Caco-2 (cell line): ENCODE measurements around the gene HTR1D. TPM values are rescaled to one million over a fixed set of nuclear protein-coding genes. Genes with fewer than 3 reads are reported as not detected.

Experiments used
- BruUV-seq: library from RNA; stranded (reverse); fragments of 400-500 nt; replicated peaks from 2 replicates; lab custom pipeline; 2021; lab: Mats Ljungman, UMichigan
- CTCF ChIA-PET: fragments of 300-600 bp; sonication (Branson Sonifier 250); formaldehyde crosslinking; loops from one replicate; lab custom pipeline; 2022; ENCODE audit warnings: antibody characterized with exemption; lab: Charles Lee
- POLR2A ChIA-PET: fragments of 300-600 bp; sonication (Branson Sonifier 250); formaldehyde crosslinking; loops from one replicate; lab custom pipeline; 2022; ENCODE audit warnings: antibody characterized with exemption; lab: Charles Lee
- DNase-seq, 2 experiments: peaks; one replicate each; pipeline versions ENCODE4 v3.0.0 to v3.0.0-alpha.2; 2020 to 2022
- H3K27me3 ChIP-seq: replicated peaks from 2 replicates; pipeline ENCODE4 v1.6.0; 2011; ENCODE audit warnings: low read length; ENCODE audit not compliant: control insufficient read depth, insufficient read depth
- H3K36me3 ChIP-seq: 2 replicates; pipeline ENCODE4 v1.5.1; 2011; ENCODE audit warnings: low read length; ENCODE audit not compliant: control insufficient read depth, insufficient read depth
- H3K4me1 ChIP-seq: fragments of 250-450 bp; sonication (Bioruptor Pico); 2 replicates; pipeline ENCODE4 v1.5.1; 2020; ENCODE audit warnings: mild to moderate bottlenecking
- H3K4me3 ChIP-seq: 2 replicates; pipeline ENCODE4 v1.5.1; 2011; ENCODE audit warnings: low read depth, mild to moderate bottlenecking, control low read depth, low read length
- H3K9me3 ChIP-seq: fragments of 250-450 bp; sonication (Bioruptor Pico); 2 replicates; pipeline ENCODE4 v1.5.1; 2020; ENCODE audit warnings: mild to moderate bottlenecking, moderate library complexity
- H3K27ac Mint-ChIP-seq: one replicate; pipeline ENCODE4 v1.8.0; 2022; ENCODE audit warnings: mixed read lengths; ENCODE audit not compliant: unreplicated experiment
- H3K27me3 Mint-ChIP-seq: one replicate; pipeline ENCODE4 v1.8.0; 2022; ENCODE audit warnings: mixed read lengths; ENCODE audit not compliant: insufficient read depth, unreplicated experiment
- H3K36me3 Mint-ChIP-seq: one replicate; pipeline ENCODE4 v1.8.0; 2022; ENCODE audit warnings: mild to moderate bottlenecking, mixed read lengths; ENCODE audit not compliant: insufficient read depth, unreplicated experiment
- H3K4me1 Mint-ChIP-seq: one replicate; pipeline ENCODE4 v1.8.0; 2022; ENCODE audit warnings: low read depth, mixed read lengths; ENCODE audit not compliant: unreplicated experiment
- H3K4me3 Mint-ChIP-seq: one replicate; pipeline ENCODE4 v1.8.0; 2022; ENCODE audit warnings: mild to moderate bottlenecking, moderate library complexity, mixed read lengths; ENCODE audit not compliant: unreplicated experiment
- H3K9me3 Mint-ChIP-seq: one replicate; pipeline ENCODE4 v1.8.0; 2022; ENCODE audit warnings: mixed read lengths; ENCODE audit not compliant: unreplicated experiment
- intact Hi-C: fragments of 100-400 bp; cut with micrococcal nuclease; formaldehyde crosslinking; loops from one replicate; pipeline ENCODE4 v1.10.0; 2022; ENCODE audit not compliant: unreplicated experiment
- total RNA-seq: library from RNA; stranded (reverse); gene quantifications from 2 replicates; pipeline ENCODE4 v1.2.3, GENCODE V29; 2022
- TF ChIP-seq, protein P1 (sequence below), 2 experiments: fragments of 200-600 bp in 1 of 2; IDR thresholded peaks; 1 replicate in 1 of 2; 2 replicates in 1 of 2; pipeline versions ENCODE4 v1.5.1 to v1.8.0; 2011 to 2022; ENCODE audit warnings: antibody characterized with exemption in 1 of 2, control low read depth in 1 of 2, inconsistent platforms in 1 of 2, low read depth in 1 of 2, low read length in 1 of 2, mild to moderate bottlenecking in 1 of 2, moderate library complexity in 1 of 2; ENCODE audit not compliant: insufficient read depth in 1 of 2, severe bottlenecking in 1 of 2, unreplicated experiment in 1 of 2

HTR1D gene
- total RNA-seq, 1 experiment from 2014 or later = 8.7 TPM

DNA sequence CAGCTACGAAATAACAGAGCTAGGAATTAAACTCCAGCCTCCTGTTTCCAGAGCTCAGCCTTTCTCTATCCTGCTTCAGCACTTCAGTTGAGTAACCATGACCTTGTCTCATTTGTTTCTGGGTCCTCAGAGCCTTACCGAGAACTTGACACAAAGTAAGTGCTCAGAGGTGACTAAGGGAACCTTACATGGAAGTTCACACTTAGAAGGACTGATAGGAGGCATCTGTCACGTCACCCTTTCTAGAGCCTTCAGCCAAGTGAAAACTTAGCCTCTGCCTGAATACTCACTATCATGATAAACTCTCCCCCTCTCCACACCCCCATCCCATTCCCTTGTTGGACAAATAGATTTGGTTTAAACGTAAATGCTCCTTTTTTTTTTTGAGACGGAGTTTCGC is 38.9 kb downstream of the HTR1D start:
- peaks cover 4% of the 10 kb centered on the region; the same call in 1 of the 2 replicates for H3K4me1 ChIP-seq
- BruUV-seq = no TSS peak
- H3K36me3 Mint-ChIP-seq = no peaks in the 10 kb centered on the region
- H3K9me3 Mint-ChIP-seq = no peaks in the 10 kb centered on the region
- H3K9me3 ChIP-seq = no peaks in the 10 kb centered on the region
- H3K4me1 Mint-ChIP-seq = no peaks in the 10 kb centered on the region
- intact Hi-C loops = no loop called here
- TF ChIP-seq, protein P1, sequence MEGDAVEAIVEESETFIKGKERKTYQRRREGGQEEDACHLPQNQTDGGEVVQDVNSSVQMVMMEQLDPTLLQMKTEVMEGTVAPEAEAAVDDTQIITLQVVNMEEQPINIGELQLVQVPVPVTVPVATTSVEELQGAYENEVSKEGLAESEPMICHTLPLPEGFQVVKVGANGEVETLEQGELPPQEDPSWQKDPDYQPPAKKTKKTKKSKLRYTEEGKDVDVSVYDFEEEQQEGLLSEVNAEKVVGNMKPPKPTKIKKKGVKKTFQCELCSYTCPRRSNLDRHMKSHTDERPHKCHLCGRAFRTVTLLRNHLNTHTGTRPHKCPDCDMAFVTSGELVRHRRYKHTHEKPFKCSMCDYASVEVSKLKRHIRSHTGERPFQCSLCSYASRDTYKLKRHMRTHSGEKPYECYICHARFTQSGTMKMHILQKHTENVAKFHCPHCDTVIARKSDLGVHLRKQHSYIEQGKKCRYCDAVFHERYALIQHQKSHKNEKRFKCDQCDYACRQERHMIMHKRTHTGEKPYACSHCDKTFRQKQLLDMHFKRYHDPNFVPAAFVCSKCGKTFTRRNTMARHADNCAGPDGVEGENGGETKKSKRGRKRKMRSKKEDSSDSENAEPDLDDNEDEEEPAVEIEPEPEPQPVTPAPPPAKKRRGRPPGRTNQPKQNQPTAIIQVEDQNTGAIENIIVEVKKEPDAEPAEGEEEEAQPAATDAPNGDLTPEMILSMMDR (IDR thresholded peaks at IDR 0.05; ENCODE audit: insufficient read depth in 1 of 2, low read depth in 1 of 2, low read length in 1 of 2, severe bottlenecking in 1 of 2, unreplicated experiment in 1 of 2) = no peak
- POLR2A ChIA-PET = no interaction called here
- H3K36me3 ChIP-seq = no peaks in the 10 kb centered on the region
- CTCF ChIA-PET = interaction anchor here (1.6 kb wide), 1 partner anchor 79 kb away, joined by 7 read pairs; no protein-coding TSS in a partner anchor
- no peaks in the 10 kb centered on the region for H3K27me3 ChIP-seq
- peak overlapping the region; percentile 72 for H3K4me3 Mint-ChIP-seq
- no peaks in the 10 kb centered on the region for H3K27me3 Mint-ChIP-seq
- no peak overlapping the region for H3K4me3 ChIP-seq
- no peak overlapping the region for H3K27ac Mint-ChIP-seq
- no peak for DNase-seq

- intact Hi-C loops = no loop called here
- no TSS peak for BruUV-seq
- H3K4me3 ChIP-seq = peak overlapping the region; percentile 55
- Mint-ChIP-seq H3K9me3 (no peaks in the 10 kb centered on the region), H3K4me3 (peak overlapping the region; percentile 72), H3K27ac (no peak overlapping the region), H3K27me3 (no peaks in the 10 kb centered on the region), H3K4me1 (no peaks in the 10 kb centered on the region), H3K36me3 (no peaks in the 10 kb centered on the region)
- ChIA-PET CTCF (interaction anchor here (0.6 to 1.6 kb wide), 5 partner anchors 31 to 157 kb away, joined by 3 to 9 read pairs (median 3); no protein-coding TSS in a partner anchor), POLR2A (no interaction called here)
- H3K4me1 ChIP-seq = peaks cover 4% of the 10 kb centered on the region; the same call in 1 of the 2 replicates
- peak; percentile 51 to 74 for DNase-seq
- H3K36me3 ChIP-seq = no peaks in the 10 kb centered on the region
- TF ChIP-seq, protein P1 (IDR thresholded peaks at IDR 0.05; ENCODE audit: insufficient read depth in 1 of 2, low read depth in 1 of 2, low read length in 1 of 2, severe bottlenecking in 1 of 2, unreplicated experiment in 1 of 2) = no peak
- H3K27me3 ChIP-seq = no peaks in the 10 kb centered on the region
- no peaks in the 10 kb centered on the region for H3K9me3 ChIP-seq
These were observed 39.6 kb downstream of the HTR1D start for GRCh38 chr1:23177438-23178380.

DNA sequence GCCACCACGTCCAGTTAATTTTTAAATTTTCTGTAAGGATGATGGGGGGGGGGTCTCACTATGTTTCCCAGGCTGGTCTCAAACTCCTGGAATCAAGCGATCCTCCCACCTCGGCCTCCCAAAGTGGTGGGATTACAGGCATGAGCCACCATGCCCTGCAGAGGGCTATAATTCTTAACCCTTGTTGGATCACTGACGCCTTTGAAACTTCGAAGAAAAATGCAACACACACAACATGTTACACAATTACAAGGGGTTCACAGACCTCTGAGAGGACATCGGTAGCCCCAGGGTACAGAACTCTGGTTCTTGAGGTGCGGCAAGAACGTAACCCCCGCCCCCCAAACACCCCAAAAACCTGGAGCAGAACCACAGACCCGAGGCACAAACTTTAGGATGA is 40.3 kb downstream of the HTR1D start:
- DNase-seq = no peak
- ChIA-PET CTCF (interaction anchor here (0.6 to 1.0 kb wide), 3 partner anchors 37 to 157 kb away, joined by 3 to 9 read pairs (median 3); no protein-coding TSS in a partner anchor), POLR2A (no interaction called here)
- H3K9me3 ChIP-seq = no peaks in the 10 kb centered on the region
- peak overlapping the region; percentile 72 for H3K4me3 Mint-ChIP-seq
- no peak overlapping the region for H3K27ac Mint-ChIP-seq
- no peaks in the 10 kb centered on the region for H3K27me3 Mint-ChIP-seq
- no peaks in the 10 kb centered on the region for H3K4me1 Mint-ChIP-seq
- no TSS peak for BruUV-seq
- H3K27me3 ChIP-seq = no peaks in the 10 kb centered on the region
- no peaks in the 10 kb centered on the region for H3K9me3 Mint-ChIP-seq
- H3K4me1 ChIP-seq = peaks cover 4% of the 10 kb centered on the region; the same call in 1 of the 2 replicates
- TF ChIP-seq, protein P1 (IDR thresholded peaks at IDR 0.05; ENCODE audit: insufficient read depth in 1 of 2, low read depth in 1 of 2, low read length in 1 of 2, severe bottlenecking in 1 of 2, unreplicated experiment in 1 of 2) = no peak
- intact Hi-C loops = no loop called here
- no peaks in the 10 kb centered on the region for H3K36me3 Mint-ChIP-seq
- H3K36me3 ChIP-seq = no peaks in the 10 kb centered on the region
- H3K4me3 ChIP-seq = peak overlapping the region; percentile 55
